MV-4-11 (cell line): ENCODE measurements around the gene UBE2K.
"Not testable (repeated sequence)": the region's sequence is repeated elsewhere in the genome, so short reads cannot be mapped to it uniquely, and the experiment has no call there.

Experiments
- DNase-seq: peaks from one replicate; lab custom pipeline; 2025; lab: John Stamatoyannopoulos, UW

UBE2K gene

GRCh38 chr4:39730072-39730471 is 32.1 kb downstream of the UBE2K start:
- peak; percentile 26 for DNase-seq

DNA sequence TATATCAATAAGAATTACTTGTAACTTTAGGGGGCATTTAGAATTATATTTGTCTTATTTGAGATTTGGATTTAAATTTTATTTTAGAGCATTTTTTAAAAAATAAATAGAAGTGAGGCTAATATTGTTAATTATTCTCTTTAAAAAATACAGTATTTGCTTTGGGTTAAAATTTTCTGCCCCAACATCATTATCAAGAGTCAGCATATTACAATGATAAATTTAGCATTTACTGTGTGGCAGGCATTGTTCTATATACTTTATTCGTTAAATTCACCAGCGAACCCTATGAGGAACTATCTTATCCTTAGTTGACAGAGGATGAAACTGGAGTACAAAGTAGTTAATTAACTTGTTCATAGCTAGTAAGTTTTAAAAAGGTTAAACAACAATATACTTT is 34.0 kb downstream of the UBE2K start:
- DNase-seq = no peak

- no peak for DNase-seq
Measured at GRCh38 chr4:39732728-39733127, 34.8 kb downstream of the UBE2K start.

GRCh38 chr4:39739591-39739990 is 41.7 kb downstream of the UBE2K start:
- DNase-seq = not testable (repeated sequence)

DNA sequence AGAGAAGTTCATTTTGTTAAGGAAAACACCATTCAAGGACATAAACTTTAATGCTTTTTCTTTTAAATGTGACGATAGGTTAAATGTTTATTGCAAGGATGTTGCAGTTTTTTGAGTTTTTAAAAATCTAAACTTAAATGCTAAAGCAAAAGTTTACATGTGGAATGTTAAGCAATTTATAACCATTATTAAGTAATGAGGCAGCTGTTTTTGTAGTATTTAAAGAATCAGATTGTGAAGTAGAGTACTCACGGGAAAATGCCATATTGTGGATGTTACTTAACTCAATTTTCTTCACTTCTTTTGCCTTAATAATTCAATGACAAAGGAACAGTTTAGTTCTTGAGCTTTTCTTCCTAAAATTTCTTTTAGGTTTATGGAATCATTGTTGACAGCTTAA is 43.5 kb downstream of the UBE2K start:
- peak; percentile 30 for DNase-seq

GRCh38 chr4:39745920-39746319 is 48.0 kb downstream of the UBE2K start:
- DNase-seq = no peak

GRCh38 chr4:39750216-39750615 is 52.3 kb downstream of the UBE2K start:
- DNase-seq = no peak

- peak; percentile 22 for DNase-seq
Measured at GRCh38 chr4:39754309-39754708, 56.4 kb downstream of the UBE2K start.

DNA sequence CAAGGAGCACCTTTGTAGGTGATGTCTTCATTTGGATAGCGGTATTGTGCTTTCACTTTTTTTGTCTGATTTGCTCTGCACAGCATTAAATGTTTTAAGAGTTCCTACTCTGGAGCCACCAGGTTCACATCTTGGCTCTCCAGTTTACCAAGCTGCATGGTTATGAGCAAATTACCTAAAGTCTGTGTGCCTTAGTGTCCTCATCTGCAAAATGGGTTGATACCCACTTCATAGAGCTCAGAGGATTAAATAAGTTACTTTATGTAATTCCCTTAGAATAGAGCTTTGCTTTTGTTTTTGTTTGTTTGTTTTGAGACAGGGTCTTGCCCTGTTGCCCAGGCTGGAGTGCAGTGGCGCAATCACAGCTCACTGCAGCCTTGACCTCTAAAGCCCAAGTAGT is 58.2 kb downstream of the UBE2K start:
- DNase-seq = no peak

- DNase-seq = no peak
Measured at GRCh38 chr4:39758176-39758575, 60.2 kb downstream of the UBE2K start.

GRCh38 chr4:39759569-39759968 is 61.6 kb downstream of the UBE2K start:
- no peak for DNase-seq

GRCh38 chr4:39761005-39761667 is 63.2 kb downstream of the UBE2K start:
- no peak for DNase-seq

GRCh38 chr4:39763714-39764572 is 66.0 kb downstream of the UBE2K start:
- DNase-seq = no peak

DNA sequence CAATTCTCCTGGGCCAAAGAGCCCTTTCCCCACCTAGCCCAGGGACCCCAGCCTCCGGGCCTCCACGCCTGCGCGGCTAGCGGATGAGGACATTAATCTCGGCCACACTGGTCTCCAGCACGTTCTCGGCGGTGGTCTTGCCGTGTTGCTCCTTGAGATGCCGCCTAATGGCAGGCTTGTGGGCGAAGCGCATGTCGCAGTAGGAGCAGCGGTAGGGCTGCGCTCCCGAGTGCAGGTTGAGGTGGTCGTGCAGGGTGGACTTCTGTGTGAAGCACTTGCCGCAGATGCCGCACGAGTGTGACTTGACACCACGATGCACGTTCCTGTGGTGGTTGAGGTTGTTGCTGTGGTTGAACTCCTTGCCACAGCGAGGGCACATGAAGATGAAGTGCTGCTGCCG is 72.1 kb downstream of the UBE2K start:
- no peak for DNase-seq

- no peak for DNase-seq
Measured at GRCh38 chr4:39770471-39770870, 72.5 kb downstream of the UBE2K start.

DNA sequence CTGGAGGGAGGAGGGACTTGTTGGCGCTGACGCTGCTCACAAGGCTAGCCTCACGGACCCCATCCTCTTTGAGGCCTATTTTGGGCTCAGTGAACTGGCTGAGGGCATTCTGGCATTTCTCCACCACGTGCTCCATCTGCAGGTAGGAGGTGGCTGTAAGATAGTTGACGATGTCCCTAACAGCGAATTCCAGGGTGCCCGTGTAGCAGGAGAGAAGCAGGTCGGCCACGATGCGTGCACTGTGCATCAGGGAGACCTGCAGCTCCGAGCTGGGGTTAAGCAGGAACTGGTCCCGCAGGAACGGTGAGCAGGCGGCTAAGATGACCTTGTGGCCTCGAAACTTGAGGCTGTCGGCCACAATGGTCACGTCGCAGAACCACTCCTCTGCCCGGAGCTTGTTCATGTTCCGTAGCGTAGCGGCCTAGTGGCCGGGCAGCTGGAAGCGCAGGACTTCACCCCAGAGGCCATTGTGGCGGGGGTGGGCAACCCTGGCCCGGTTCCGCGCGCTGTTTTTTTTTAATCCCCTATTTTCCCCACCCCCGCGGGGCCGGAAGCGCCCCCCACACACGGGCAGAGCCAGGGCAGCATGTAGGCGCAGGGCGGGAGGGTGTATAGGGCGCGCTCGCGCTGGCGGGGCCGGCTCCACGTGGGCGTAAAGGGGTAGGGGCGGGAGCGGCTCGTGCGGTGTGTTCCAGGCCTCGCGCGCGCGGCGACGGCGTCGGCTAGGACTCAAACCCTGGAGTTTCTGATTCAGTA is 73.2 kb downstream of the UBE2K start:
- no peak for DNase-seq

- not testable (repeated sequence) for DNase-seq
Measured at GRCh38 chr4:39781988-39782387, 84.1 kb downstream of the UBE2K start.

DNA sequence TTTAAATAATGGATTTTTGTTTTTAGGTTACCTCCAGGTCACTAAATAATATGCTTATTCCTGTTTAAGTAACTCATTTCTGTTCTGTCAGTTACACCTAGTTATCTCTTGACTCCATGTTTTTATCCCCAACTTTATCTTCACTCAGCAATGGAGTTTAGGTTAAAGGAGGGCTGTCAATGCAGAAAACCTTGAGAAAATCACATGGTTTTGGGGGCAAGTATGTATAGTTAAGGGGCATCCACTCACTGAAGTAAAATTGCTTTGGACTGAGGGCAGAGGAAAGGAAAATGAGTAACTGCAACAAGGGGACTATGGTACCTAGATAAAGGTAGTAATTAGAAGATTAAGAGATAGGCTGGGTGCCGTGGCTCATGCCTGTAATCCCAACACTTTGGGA is 87.1 kb downstream of the UBE2K start:
- no peak for DNase-seq

- no peak for DNase-seq
Measured at GRCh38 chr4:39786838-39787237, 88.9 kb downstream of the UBE2K start.

- DNase-seq = no peak
Measured at GRCh38 chr4:39792128-39792527, 94.2 kb downstream of the UBE2K start.

- no peak for DNase-seq
Measured at GRCh38 chr4:39792529-39792928, 94.6 kb downstream of the UBE2K start.

- not testable (repeated sequence) for DNase-seq
Measured at GRCh38 chr4:39792976-39793375, 95.0 kb downstream of the UBE2K start.

GRCh38 chr4:39802005-39802404 is 104.1 kb downstream of the UBE2K start:
- no peak for DNase-seq
